HG03175 (cell line): ENCODE results near the gene TPP2.

Experiments used
- ATAC-seq: cut with Tn5 transposase; IDR thresholded peaks from one replicate; pipeline ENCODE4 v1.9.1; 2021; ENCODE audit warnings: mild to moderate bottlenecking, moderate library complexity; ENCODE audit not compliant: unreplicated experiment

Gene TPP2

GRCh38 chr13:102596147-102597028 is at the start of gene TPP2:
TPP2 (plus strand) TSS chr13:102596986; CDS start chr13:102597039, 53 bp downstream.
- peak; percentile 78 for ATAC-seq

- ATAC-seq: no peak
Measured at GRCh38 chr13:102548811-102549210, 48.0 kb upstream of the TPP2 start.

GRCh38 chr13:102550507-102550906 is 46.3 kb upstream of the TPP2 start:
- ATAC-seq: no peak

- ATAC-seq: peak; percentile 80
Measured at GRCh38 chr13:102555914-102556553, 40.8 kb upstream of the TPP2 start.

- ATAC-seq: no peak
Measured at GRCh38 chr13:102556806-102557205, 40.0 kb upstream of the TPP2 start.

GRCh38 chr13:102558029-102558428 is 38.8 kb upstream of the TPP2 start:
- ATAC-seq: no peak

- ATAC-seq: no peak
Measured at GRCh38 chr13:102561933-102562332, 34.9 kb upstream of the TPP2 start.

- ATAC-seq: no peak
Measured at GRCh38 chr13:102563267-102563666, 33.5 kb upstream of the TPP2 start.

- no peak for ATAC-seq
Measured at GRCh38 chr13:102564564-102564963, 32.2 kb upstream of the TPP2 start.

- no peak for ATAC-seq
Measured at GRCh38 chr13:102566513-102566912, 30.3 kb upstream of the TPP2 start.

GRCh38 chr13:102567857-102568256 is 28.9 kb upstream of the TPP2 start:
- no peak for ATAC-seq

- ATAC-seq: no peak
Measured at GRCh38 chr13:102569488-102569887, 27.3 kb upstream of the TPP2 start.

- ATAC-seq: no peak
Measured at GRCh38 chr13:102571075-102571474, 25.7 kb upstream of the TPP2 start.

- no peak for ATAC-seq
Measured at GRCh38 chr13:102572323-102572722, 24.5 kb upstream of the TPP2 start.

GRCh38 chr13:102580552-102581169 is 16.1 kb upstream of the TPP2 start:
- peak; percentile 61 for ATAC-seq

GRCh38 chr13:102582256-102582655 is 14.5 kb upstream of the TPP2 start:
- ATAC-seq: no peak

GRCh38 chr13:102584434-102584833 is 12.4 kb upstream of the TPP2 start:
- ATAC-seq: no peak

- no peak for ATAC-seq
Measured at GRCh38 chr13:102586615-102587014, 10.2 kb upstream of the TPP2 start.

- no peak for ATAC-seq
Measured at GRCh38 chr13:102587916-102588315, 8.9 kb upstream of the TPP2 start.

GRCh38 chr13:102589301-102589822 is 7.4 kb upstream of the TPP2 start:
- ATAC-seq: no peak

GRCh38 chr13:102591988-102592781 is 4.6 kb upstream of the TPP2 start:
- ATAC-seq: peak; percentile 39
